HUES48 (cell line): ENCODE results near the gene PLCB1.

Experiments
- H3K27ac ChIP-seq: one replicate; pipeline ENCODE4 v1.7.0; 2013; ENCODE audit warnings: low read depth, low read length, inconsistent platforms
- H3K27me3 ChIP-seq: 2 replicates; pipeline ENCODE4 v1.6.1; 2013; ENCODE audit warnings: mild to moderate bottlenecking, low read length; ENCODE audit not compliant: control insufficient read depth, insufficient read depth
- H3K36me3 ChIP-seq: 2 replicates; pipeline ENCODE4 v1.6.1; 2013; ENCODE audit warnings: low read length; ENCODE audit not compliant: control insufficient read depth, insufficient read depth
- H3K4me1 ChIP-seq: 2 replicates; pipeline ENCODE4 v1.6.1; 2013; ENCODE audit warnings: mild to moderate bottlenecking, low read length; ENCODE audit not compliant: control insufficient read depth, insufficient read depth
- H3K4me3 ChIP-seq: 2 replicates; pipeline ENCODE4 v1.5.1; 2013; ENCODE audit warnings: mild to moderate bottlenecking, low read depth, low read length
- H3K9ac ChIP-seq: 2 replicates; pipeline ENCODE4 v1.6.1; 2013; ENCODE audit warnings: mild to moderate bottlenecking, low read depth, low read length, moderate library complexity
- H3K9me3 ChIP-seq: 2 replicates; pipeline ENCODE4 v1.6.1; 2013; ENCODE audit warnings: low read length; ENCODE audit not compliant: control insufficient read depth, insufficient read depth

The PLCB1 gene

GRCh38 chr20:8786383-8786782 is 654.3 kb downstream of the PLCB1 start:
- Histone ChIP-seq H3K36me3 (no peaks in the 10 kb centered on the region), H3K27me3 (no peaks in the 10 kb centered on the region), H3K9me3 (no peaks in the 10 kb centered on the region), H3K4me1 (peaks cover 24% of the 10 kb centered on the region), H3K4me3 (no peak overlapping the region), H3K27ac (no peak overlapping the region), H3K9ac (no peak overlapping the region)

- Histone ChIP-seq H3K27ac (no peak overlapping the region), H3K4me3 (no peak overlapping the region), H3K4me1 (peaks cover 24% of the 10 kb centered on the region), H3K9ac (no peak overlapping the region), H3K9me3 (no peaks in the 10 kb centered on the region), H3K27me3 (no peaks in the 10 kb centered on the region), H3K36me3 (no peaks in the 10 kb centered on the region)
Measured at GRCh38 chr20:8787090-8787489, 655.0 kb downstream of the PLCB1 start.

- no peak overlapping the region for H3K9ac ChIP-seq
- H3K9me3 ChIP-seq = no peaks in the 10 kb centered on the region
- H3K27ac ChIP-seq = peak overlapping the region; percentile 35
- no peaks in the 10 kb centered on the region for H3K36me3 ChIP-seq
- H3K4me3 ChIP-seq = no peak overlapping the region
- no peaks in the 10 kb centered on the region for H3K27me3 ChIP-seq
- H3K4me1 ChIP-seq = peaks cover 24% of the 10 kb centered on the region
Measured at GRCh38 chr20:8788275-8788674, 656.2 kb downstream of the PLCB1 start.

- Histone ChIP-seq H3K9ac (no peak overlapping the region), H3K36me3 (no peaks in the 10 kb centered on the region), H3K27me3 (no peaks in the 10 kb centered on the region), H3K27ac (no peak overlapping the region), H3K4me3 (no peak overlapping the region), H3K4me1 (peaks cover 24% of the 10 kb centered on the region), H3K9me3 (no peaks in the 10 kb centered on the region)
Measured at GRCh38 chr20:8788831-8789230, 656.8 kb downstream of the PLCB1 start.

GRCh38 chr20:8790442-8791074 is 658.5 kb downstream of the PLCB1 start:
- no peaks in the 10 kb centered on the region for H3K27me3 ChIP-seq
- peaks cover 18% of the 10 kb centered on the region; the same call in 1 of the 2 replicates for H3K4me1 ChIP-seq
- H3K9me3 ChIP-seq = no peaks in the 10 kb centered on the region
- H3K27ac ChIP-seq = no peak overlapping the region
- no peaks in the 10 kb centered on the region for H3K36me3 ChIP-seq
- no peak overlapping the region for H3K4me3 ChIP-seq
- no peak overlapping the region for H3K9ac ChIP-seq

GRCh38 chr20:8795404-8795803 is 663.3 kb downstream of the PLCB1 start:
- no peak overlapping the region for H3K27ac ChIP-seq
- H3K4me1 ChIP-seq = peaks cover 3% of the 10 kb centered on the region; the same call in 1 of the 2 replicates

GRCh38 chr20:8796088-8796660 is 664.1 kb downstream of the PLCB1 start:
- no peaks in the 10 kb centered on the region for H3K9me3 ChIP-seq
- no peaks in the 10 kb centered on the region for H3K4me1 ChIP-seq
- H3K9ac ChIP-seq = no peak overlapping the region
- H3K36me3 ChIP-seq = no peaks in the 10 kb centered on the region
- H3K27ac ChIP-seq = no peak overlapping the region
- no peaks in the 10 kb centered on the region for H3K27me3 ChIP-seq
- H3K4me3 ChIP-seq = no peak overlapping the region

More at GRCh38 chr20:8795404-8795803, 663.3 kb downstream of the PLCB1 start:
- Histone ChIP-seq H3K36me3 (no peaks in the 10 kb centered on the region), H3K9me3 (no peaks in the 10 kb centered on the region), H3K4me3 (no peak overlapping the region), H3K27me3 (no peaks in the 10 kb centered on the region), H3K9ac (no peak overlapping the region)

- Histone ChIP-seq H3K27ac (no peak overlapping the region), H3K9me3 (no peaks in the 10 kb centered on the region), H3K4me1 (no peaks in the 10 kb centered on the region), H3K27me3 (no peaks in the 10 kb centered on the region), H3K36me3 (no peaks in the 10 kb centered on the region), H3K9ac (no peak overlapping the region), H3K4me3 (no peak overlapping the region)
Measured at GRCh38 chr20:8798505-8798904, 666.4 kb downstream of the PLCB1 start.

- Histone ChIP-seq H3K9me3 (no peaks in the 10 kb centered on the region), H3K27me3 (no peaks in the 10 kb centered on the region), H3K27ac (no peak overlapping the region), H3K4me1 (no peaks in the 10 kb centered on the region), H3K9ac (no peak overlapping the region), H3K36me3 (no peaks in the 10 kb centered on the region), H3K4me3 (no peak overlapping the region)
Measured at GRCh38 chr20:8800089-8800488, 668.0 kb downstream of the PLCB1 start.

- H3K27ac ChIP-seq = no peak overlapping the region
- H3K27me3 ChIP-seq = no peaks in the 10 kb centered on the region
- H3K9me3 ChIP-seq = no peaks in the 10 kb centered on the region
- no peaks in the 10 kb centered on the region for H3K36me3 ChIP-seq
- 0 out of 2 replicates have a peak, but pooled peaks cover 5% of the 10 kb centered on the region for H3K4me1 ChIP-seq
- no peak overlapping the region for H3K9ac ChIP-seq
- no peak overlapping the region for H3K4me3 ChIP-seq
Measured at GRCh38 chr20:8801686-8802085, 669.6 kb downstream of the PLCB1 start.

GRCh38 chr20:8803065-8803464 is 671.0 kb downstream of the PLCB1 start:
- Histone ChIP-seq H3K9ac (no peak overlapping the region), H3K36me3 (no peaks in the 10 kb centered on the region), H3K27ac (no peak overlapping the region), H3K9me3 (no peaks in the 10 kb centered on the region), H3K27me3 (no peaks in the 10 kb centered on the region), H3K4me1 (peaks cover 13% of the 10 kb centered on the region), H3K4me3 (no peak overlapping the region)
